PC-3 (cell line): ENCODE measurements around the gene GALR1. TPM values are rescaled to one million over a fixed set of nuclear protein-coding genes. Genes with fewer than 3 reads are reported as not detected.

Source experiments
- ATAC-seq: fragments of 200-7000 bp; cut with Tn5 transposase; 2 replicates; pipeline ENCODE4 v1.9.1; 2020; ENCODE audit warnings: mild to moderate bottlenecking, moderate library complexity
- BruUV-seq: library from RNA; stranded (reverse); fragments of 400-500 nt; replicated peaks from 2 replicates; lab custom pipeline; 2021; lab: Mats Ljungman, UMichigan
- CTCF ChIA-PET: fragments of 300-600 bp; sonication (Branson Sonifier 250); formaldehyde crosslinking; loops from one replicate; lab custom pipeline; 2022; ENCODE audit warnings: antibody characterized with exemption; lab: Charles Lee
- POLR2A ChIA-PET: fragments of 300-600 bp; sonication (Branson Sonifier 250); formaldehyde crosslinking; loops from one replicate; lab custom pipeline; 2022; ENCODE audit warnings: antibody characterized with exemption; ENCODE audit not compliant: unreplicated experiment; lab: Charles Lee
- DNase-seq: peaks from one replicate; pipeline ENCODE4 v3.0.0-alpha.2; 2015
- H2AFZ ChIP-seq: fragments of 300-600 bp; sonication (generic); 2 replicates; pipeline ENCODE4 v1.6.0; 2016; ENCODE audit warnings: antibody characterized with exemption, low read length
- H3F3A ChIP-seq: fragments of 300-600 bp; sonication (generic); one replicate; pipeline ENCODE4 v1.6.0; 2017; ENCODE audit warnings: antibody characterized with exemption, low read length, control low read depth, mild to moderate bottlenecking; ENCODE audit not compliant: unreplicated experiment
- H3K27ac ChIP-seq: fragments of 300-600 bp; sonication (generic); 2 replicates; pipeline ENCODE4 v1.5.1; 2016; ENCODE audit warnings: mild to moderate bottlenecking, low read length
- H3K27me3 ChIP-seq: fragments of 300-600 bp; sonication (generic); 2 replicates; pipeline ENCODE4 v1.6.1; 2016; ENCODE audit warnings: low read length, mixed read lengths
- H3K36me3 ChIP-seq: fragments of 300-600 bp; sonication (generic); 2 replicates; pipeline ENCODE4 v1.6.1; 2016; ENCODE audit warnings: low read depth, mixed run types, low read length, mixed read lengths
- H3K4me1 ChIP-seq: fragments of 300-600 bp; sonication (generic); 2 replicates; pipeline ENCODE4 v1.5.1; 2016; ENCODE audit warnings: low read length; ENCODE audit not compliant: insufficient read depth
- H3K4me2 ChIP-seq: fragments of 300-600 bp; sonication (generic); 2 replicates; pipeline ENCODE4 v1.6.0; 2016; ENCODE audit warnings: low read length
- H3K4me3 ChIP-seq: fragments of 300-600 bp; sonication (generic); 2 replicates; pipeline ENCODE4 v1.5.1; 2016; ENCODE audit warnings: mild to moderate bottlenecking, low read length, mixed read lengths
- H3K79me2 ChIP-seq: fragments of 300-600 bp; sonication (generic); 2 replicates; pipeline ENCODE4 v1.6.1; 2017; ENCODE audit warnings: low read length, mixed read lengths
- H3K9ac ChIP-seq: fragments of 300-600 bp; sonication (generic); 2 replicates; pipeline ENCODE4 v1.6.0; 2016; ENCODE audit warnings: mild to moderate bottlenecking, low read length
- H3K9me2 ChIP-seq: fragments of 300-600 bp; sonication (generic); replicated peaks from 2 replicates; pipeline ENCODE4 v1.6.1; 2016; ENCODE audit warnings: mixed run types, low read length, mixed read lengths
- H3K9me3 ChIP-seq: fragments of 300-600 bp; sonication (generic); 2 replicates; pipeline ENCODE4 v1.6.1; 2016; ENCODE audit warnings: low read length, mixed read lengths
- H4K20me1 ChIP-seq: fragments of 300-600 bp; sonication (generic); 2 replicates; pipeline ENCODE4 v1.6.1; 2016; ENCODE audit warnings: low read length, mixed read lengths
- EZH2 ChIP-seq: fragments of 300-600 bp; sonication (generic); IDR thresholded peaks from one replicate; pipeline ENCODE4 v1.6.1; 2017; ENCODE audit warnings: antibody characterized with exemption, mild to moderate bottlenecking, low read length; ENCODE audit not compliant: unreplicated experiment
- EZH2phosphoT487 ChIP-seq: fragments of 300-600 bp; sonication (generic); IDR thresholded peaks from 2 replicates; pipeline ENCODE4 v1.6.1; 2018; ENCODE audit warnings: mild to moderate bottlenecking, antibody characterized with exemption, low read length, borderline replicate concordance
- intact Hi-C: fragments of 100-400 bp; cut with micrococcal nuclease; formaldehyde crosslinking; loops from 2 replicates; pipeline ENCODE4 v1.9.0; 2023
- total RNA-seq: library from RNA; depleted of rRNA; stranded (reverse); fragments of >200 nt; gene quantifications from 2 replicates; pipeline ENCODE4 v1.2.3, GENCODE V29; 2014
- TF ChIP-seq, protein P1 (sequence below): fragments of 300-600 bp; sonication (generic); conservative IDR thresholded peaks from 2 replicates; pipeline ENCODE4 v1.5.1; 2017; ENCODE audit warnings: antibody characterized with exemption, low read depth, mild to moderate bottlenecking, low read length

The GALR1 gene
- total RNA-seq, 1 experiment from 2014 or later: not detected

GRCh38 chr18:77262643-77263465 is 13.2 kb downstream of the GALR1 start:
- no peak overlapping the region for H3K9ac ChIP-seq
- H3K4me2 ChIP-seq: no peak overlapping the region; the same call in 1 of the 2 replicates
- ChIA-PET CTCF (no interaction called here), POLR2A (no interaction called here)
- peak; percentile 77 for DNase-seq
- H3K4me3 ChIP-seq: no peak overlapping the region
- H3F3A ChIP-seq: peaks cover 4% of the 10 kb centered on the region
- TF ChIP-seq, protein P1, sequence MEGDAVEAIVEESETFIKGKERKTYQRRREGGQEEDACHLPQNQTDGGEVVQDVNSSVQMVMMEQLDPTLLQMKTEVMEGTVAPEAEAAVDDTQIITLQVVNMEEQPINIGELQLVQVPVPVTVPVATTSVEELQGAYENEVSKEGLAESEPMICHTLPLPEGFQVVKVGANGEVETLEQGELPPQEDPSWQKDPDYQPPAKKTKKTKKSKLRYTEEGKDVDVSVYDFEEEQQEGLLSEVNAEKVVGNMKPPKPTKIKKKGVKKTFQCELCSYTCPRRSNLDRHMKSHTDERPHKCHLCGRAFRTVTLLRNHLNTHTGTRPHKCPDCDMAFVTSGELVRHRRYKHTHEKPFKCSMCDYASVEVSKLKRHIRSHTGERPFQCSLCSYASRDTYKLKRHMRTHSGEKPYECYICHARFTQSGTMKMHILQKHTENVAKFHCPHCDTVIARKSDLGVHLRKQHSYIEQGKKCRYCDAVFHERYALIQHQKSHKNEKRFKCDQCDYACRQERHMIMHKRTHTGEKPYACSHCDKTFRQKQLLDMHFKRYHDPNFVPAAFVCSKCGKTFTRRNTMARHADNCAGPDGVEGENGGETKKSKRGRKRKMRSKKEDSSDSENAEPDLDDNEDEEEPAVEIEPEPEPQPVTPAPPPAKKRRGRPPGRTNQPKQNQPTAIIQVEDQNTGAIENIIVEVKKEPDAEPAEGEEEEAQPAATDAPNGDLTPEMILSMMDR: no peak
- no peaks in the 10 kb centered on the region for H3K79me2 ChIP-seq
- H3K27me3 ChIP-seq: peaks cover 12% of the 10 kb centered on the region
- no peak overlapping the region for H2AFZ ChIP-seq
- peaks cover 9% of the 10 kb centered on the region for H3K4me1 ChIP-seq
- no peaks in the 10 kb centered on the region for H3K9me2 ChIP-seq
- BruUV-seq: no TSS peak
- H4K20me1 ChIP-seq: 0 out of 2 replicates have a peak, but pooled peaks cover 4% of the 10 kb centered on the region
- intact Hi-C loops: no loop called here
- ATAC-seq: peak; percentile 93
- peak overlapping the region; percentile 54 for H3K27ac ChIP-seq
- H3K36me3 ChIP-seq: no peaks in the 10 kb centered on the region
- H3K9me3 ChIP-seq: no peaks in the 10 kb centered on the region

DNA sequence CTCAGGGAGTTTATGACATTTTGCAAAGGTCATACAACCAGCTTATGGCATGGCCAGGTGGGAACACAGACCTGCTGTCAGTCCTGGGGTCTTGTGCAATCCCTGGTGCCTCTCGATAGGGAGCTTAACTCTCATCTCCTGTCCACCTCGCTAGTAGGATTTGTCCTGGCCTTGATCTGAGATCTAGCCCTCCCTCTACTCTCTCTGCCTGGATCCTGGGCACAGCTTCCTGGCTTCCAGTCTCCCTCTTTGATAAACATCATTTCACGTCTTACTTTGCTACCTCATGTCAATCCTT is 13.8 kb downstream of the GALR1 start:
- H3K27me3 ChIP-seq: peaks cover 17% of the 10 kb centered on the region
- peak overlapping the region; percentile 54 for H3K27ac ChIP-seq
- POLR2A ChIA-PET: no interaction called here
- no peaks in the 10 kb centered on the region for H3K36me3 ChIP-seq
- CTCF ChIA-PET: no interaction called here
- H4K20me1 ChIP-seq: 0 out of 2 replicates have a peak, but pooled peaks cover 4% of the 10 kb centered on the region
- peaks cover 4% of the 10 kb centered on the region for H3F3A ChIP-seq
- DNase-seq: no peak
- peak overlapping the region; percentile 19; the same call in 1 of the 2 replicates for H3K4me2 ChIP-seq
- H3K79me2 ChIP-seq: no peaks in the 10 kb centered on the region
- TF ChIP-seq EZH2phosphoT487: no peak
- TF ChIP-seq EZH2: no peak
- TF ChIP-seq, protein P1: no peak
- peak; percentile 8; the same call in 1 of the 2 replicates for ATAC-seq
- H3K4me3 ChIP-seq: no peak overlapping the region
- no peaks in the 10 kb centered on the region for H3K9me3 ChIP-seq
- intact Hi-C loops: no loop called here
- no TSS peak for BruUV-seq
- peaks cover 9% of the 10 kb centered on the region for H3K4me1 ChIP-seq
- no peak overlapping the region for H3K9ac ChIP-seq
- H2AFZ ChIP-seq: no peak overlapping the region
- H3K9me2 ChIP-seq: no peaks in the 10 kb centered on the region

DNA sequence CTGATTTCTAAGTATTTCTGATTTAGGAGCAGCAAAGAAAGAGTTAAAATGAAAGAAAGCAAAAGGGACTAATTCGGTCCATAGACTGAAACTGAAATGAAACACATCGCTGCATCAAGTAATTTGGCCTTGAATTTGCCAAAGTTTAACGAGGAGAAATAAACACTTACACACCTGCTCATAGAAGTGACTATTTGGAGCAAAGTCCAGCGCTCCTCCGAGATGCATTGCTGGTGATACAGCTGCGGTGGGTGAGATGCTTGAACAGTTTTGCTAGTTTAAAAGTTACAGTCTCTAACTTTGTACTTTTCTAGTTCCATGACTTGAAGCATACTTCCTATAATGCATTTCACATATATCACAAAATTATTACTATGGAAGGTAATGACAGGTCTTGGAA is 18.3 kb downstream of the GALR1 start:
- intact Hi-C loops: no loop called here
- no peaks in the 10 kb centered on the region for H3K79me2 ChIP-seq
- no peak overlapping the region for H3K4me2 ChIP-seq
- H3K4me1 ChIP-seq: peaks cover 8% of the 10 kb centered on the region
- no peak for ATAC-seq
- no peaks in the 10 kb centered on the region for H3K9me3 ChIP-seq
- BruUV-seq: no TSS peak
- no peaks in the 10 kb centered on the region for H3K36me3 ChIP-seq
- H3K9ac ChIP-seq: no peak overlapping the region
- ChIA-PET POLR2A (no interaction called here), CTCF (no interaction called here)
- no peak for DNase-seq
- no peak overlapping the region for H3K27ac ChIP-seq
- H3K4me3 ChIP-seq: no peak overlapping the region
- peaks cover 51% of the 10 kb centered on the region for H3K27me3 ChIP-seq
- H4K20me1 ChIP-seq: 0 out of 2 replicates have a peak, but pooled peaks cover 4% of the 10 kb centered on the region
- TF ChIP-seq EZH2: no peak
- TF ChIP-seq, protein P1: no peak
- TF ChIP-seq EZH2phosphoT487: no peak
- no peaks in the 10 kb centered on the region for H3K9me2 ChIP-seq
- H2AFZ ChIP-seq: no peak overlapping the region
- peaks cover 3% of the 10 kb centered on the region for H3F3A ChIP-seq
